ENCODE results near the gene DCTN2.

- TF ChIP-seq CTCF (IDR thresholded peaks at IDR 0.05; ENCODE audit: insufficient read depth, low read depth, low read length) (no peak), EZH2 (IDR thresholded peaks at IDR 0.05; ENCODE audit: insufficient read depth, low read length) (no peak)
These were observed 17.2 kb downstream of the DCTN2 start for GRCh38 chr12:57529831-57530230.

Data from astrocyte (in vitro differentiated cells and primary cell).